Measurements from ENCODE around the gene IGSF21.

The IGSF21 gene

DNA sequence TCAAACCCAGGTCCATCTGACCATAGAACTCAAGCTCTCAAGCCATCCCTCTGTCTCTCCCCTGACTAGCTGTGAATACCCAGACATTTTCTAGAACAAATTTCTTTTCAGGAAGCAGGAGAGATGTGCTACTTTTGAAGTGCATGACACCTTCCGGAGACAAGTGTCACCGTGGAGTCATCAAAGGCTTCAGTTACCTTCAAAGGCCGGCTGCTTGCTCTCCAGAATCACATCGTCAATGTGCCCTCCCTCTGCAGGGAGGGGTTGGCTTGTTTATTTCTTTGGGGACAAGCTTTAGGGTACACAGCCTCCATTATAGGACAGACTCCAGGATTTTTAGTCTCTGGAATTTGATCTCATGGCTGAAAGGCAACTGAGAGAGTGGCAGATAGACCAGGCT is 37.7 kb upstream of the IGSF21 start:
- H3K27me3 ChIP-seq (ENCODE audit: control insufficient read depth, low read length): no peaks in the 10 kb centered on the region
- H3K4me1 ChIP-seq (ENCODE audit: control insufficient read depth, low read length): no peaks in the 10 kb centered on the region
- TF ChIP-seq EZH2phosphoT487 (IDR thresholded peaks at IDR 0.05; ENCODE audit: borderline replicate concordance, low read length) (no peak), CTCF (IDR thresholded peaks at IDR 0.05; ENCODE audit: low read depth, low read length, poor library complexity, severe bottlenecking) (no peak)
- no peaks in the 10 kb centered on the region for H4K20me1 ChIP-seq (ENCODE audit: control insufficient read depth, insufficient read depth, low read depth, low read length)
- H3K79me2 ChIP-seq (ENCODE audit: control insufficient read depth, low read length): no peaks in the 10 kb centered on the region
- no peaks in the 10 kb centered on the region for H3F3A ChIP-seq (ENCODE audit: control insufficient read depth, insufficient read depth)
- no peaks in the 10 kb centered on the region for H3K36me3 ChIP-seq (ENCODE audit: control insufficient read depth, low read length)
- H3K9me2 ChIP-seq (replicated peaks; ENCODE audit: control insufficient read depth, low read length): no peaks in the 10 kb centered on the region
- no peak overlapping the region for H3K27ac ChIP-seq (ENCODE audit: low read depth, low read length)
- H3K9me3 ChIP-seq (ENCODE audit: control insufficient read depth, insufficient read depth, low read length): no peaks in the 10 kb centered on the region
- no peak overlapping the region for H3K4me2 ChIP-seq (ENCODE audit: low read length)
- H3K4me3 ChIP-seq (ENCODE audit: low read length): no peak overlapping the region

GRCh38 chr1:18072066-18072465 is 35.5 kb upstream of the IGSF21 start:
- H3K9me2 ChIP-seq (replicated peaks; ENCODE audit: control insufficient read depth, low read length): no peaks in the 10 kb centered on the region
- no peak for TF ChIP-seq EZH2phosphoT487 (IDR thresholded peaks at IDR 0.05; ENCODE audit: borderline replicate concordance, low read length)
- TF ChIP-seq CTCF (IDR thresholded peaks at IDR 0.05; ENCODE audit: low read depth, low read length, poor library complexity, severe bottlenecking): no peak
- no peak overlapping the region for H3K27ac ChIP-seq (ENCODE audit: low read depth, low read length)
- H3K9me3 ChIP-seq (ENCODE audit: control insufficient read depth, insufficient read depth, low read length): no peaks in the 10 kb centered on the region
- H3K4me1 ChIP-seq (ENCODE audit: control insufficient read depth, low read length): no peaks in the 10 kb centered on the region
- H3F3A ChIP-seq (ENCODE audit: control insufficient read depth, insufficient read depth): no peaks in the 10 kb centered on the region
- no peaks in the 10 kb centered on the region for H3K79me2 ChIP-seq (ENCODE audit: control insufficient read depth, low read length)
- no peaks in the 10 kb centered on the region for H4K20me1 ChIP-seq (ENCODE audit: control insufficient read depth, insufficient read depth, low read depth, low read length)
- H3K36me3 ChIP-seq (ENCODE audit: control insufficient read depth, low read length): no peaks in the 10 kb centered on the region
- no peak overlapping the region for H3K4me3 ChIP-seq (ENCODE audit: low read length)
- no peak overlapping the region for H3K4me2 ChIP-seq (ENCODE audit: low read length)
- H3K27me3 ChIP-seq (ENCODE audit: control insufficient read depth, low read length): no peaks in the 10 kb centered on the region

DNA sequence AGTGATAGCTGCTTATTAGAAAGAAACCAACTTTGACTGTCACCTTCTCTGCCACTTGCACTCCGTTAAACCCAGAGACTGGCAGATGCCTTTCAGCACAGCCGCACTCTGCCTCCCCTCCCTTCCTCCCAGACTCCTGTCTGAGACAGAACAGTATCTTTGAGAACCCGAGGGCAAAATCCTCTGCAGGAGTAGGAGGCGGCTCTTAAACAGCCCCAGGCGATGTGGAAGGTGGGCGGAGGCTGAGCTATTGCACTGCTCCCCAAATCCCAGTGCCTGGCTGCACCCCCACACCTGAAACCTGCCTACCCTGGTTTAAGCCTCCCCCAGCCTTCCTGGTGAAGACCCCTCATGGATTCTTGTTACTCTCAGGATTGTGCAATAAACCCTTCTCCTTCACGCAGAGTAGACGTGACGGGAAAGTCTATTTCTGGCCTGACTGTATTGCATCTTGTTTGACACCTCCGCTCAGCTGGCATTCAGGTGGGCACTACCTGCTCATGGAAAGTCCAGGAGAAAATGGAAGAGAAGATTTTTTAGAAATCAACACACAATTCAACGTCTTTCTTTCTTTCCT is 34.4 kb upstream of the IGSF21 start:
- Histone ChIP-seq H3K4me3 (ENCODE audit: low read length) (no peak overlapping the region), H3F3A (ENCODE audit: control insufficient read depth, insufficient read depth) (no peaks in the 10 kb centered on the region), H3K36me3 (ENCODE audit: control insufficient read depth, low read length) (no peaks in the 10 kb centered on the region), H4K20me1 (ENCODE audit: control insufficient read depth, insufficient read depth, low read depth, low read length) (no peaks in the 10 kb centered on the region), H3K79me2 (ENCODE audit: control insufficient read depth, low read length) (no peaks in the 10 kb centered on the region), H3K27ac (ENCODE audit: low read depth, low read length) (no peak overlapping the region), H3K4me1 (ENCODE audit: control insufficient read depth, low read length) (no peaks in the 10 kb centered on the region), H3K9me2 (replicated peaks; ENCODE audit: control insufficient read depth, low read length) (no peaks in the 10 kb centered on the region), H3K27me3 (ENCODE audit: control insufficient read depth, low read length) (no peaks in the 10 kb centered on the region), H3K4me2 (ENCODE audit: low read length) (no peak overlapping the region), H3K9me3 (ENCODE audit: control insufficient read depth, insufficient read depth, low read length) (no peaks in the 10 kb centered on the region)
- TF ChIP-seq EZH2phosphoT487 (IDR thresholded peaks at IDR 0.05; ENCODE audit: borderline replicate concordance, low read length) (no peak), CTCF (IDR thresholded peaks at IDR 0.05; ENCODE audit: low read depth, low read length, poor library complexity, severe bottlenecking) (no peak)
